ENCODE results near the gene TSNAX.

The TSNAX gene

DNA sequence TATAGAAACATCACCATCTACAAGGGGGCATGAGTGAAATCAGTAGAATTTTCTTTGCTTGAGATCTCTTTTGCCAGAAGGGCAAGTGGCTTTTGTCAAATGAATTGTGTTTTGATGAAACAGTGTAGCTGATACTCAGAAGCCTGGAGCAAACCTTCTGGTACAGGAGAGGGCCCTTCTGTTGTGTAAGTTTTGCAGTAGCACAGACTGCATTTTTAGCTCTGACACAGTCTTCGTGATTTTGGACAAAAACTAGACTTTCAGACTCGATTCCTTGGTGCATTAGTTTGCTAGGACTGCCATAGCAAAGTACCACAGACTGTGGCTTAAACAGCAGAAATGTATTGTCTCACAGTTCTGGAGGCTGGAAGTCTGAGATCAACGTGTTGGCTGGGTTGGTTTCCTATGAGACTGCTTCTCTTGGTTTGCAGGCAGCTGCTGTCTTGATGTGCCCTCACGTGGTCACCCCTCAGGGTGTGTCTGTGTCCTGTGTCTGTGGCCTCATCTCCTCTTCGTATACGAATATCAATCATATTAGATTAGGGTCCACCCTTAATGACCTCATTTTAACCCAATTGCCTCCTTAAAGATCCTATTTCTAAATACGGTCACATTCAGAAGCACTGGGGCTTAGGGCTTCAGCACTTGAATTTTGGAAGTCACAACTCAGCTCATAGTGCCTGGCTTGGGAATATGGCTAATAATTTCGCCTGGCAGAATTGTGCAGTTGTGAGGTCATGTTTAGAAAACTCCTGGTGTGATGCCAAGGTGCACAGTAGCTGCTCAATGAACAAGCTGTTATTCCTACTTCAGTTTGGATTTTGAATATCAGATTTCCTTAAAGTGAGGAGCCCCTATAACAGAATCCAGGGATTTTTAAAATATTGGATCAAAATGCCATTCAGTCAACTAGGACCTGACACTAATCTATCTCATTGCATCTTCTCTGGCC is 77.0 kb downstream of the TSNAX start:
- Histone ChIP-seq H3K36me3 (replicated peaks) (no peaks in the 10 kb centered on the region), H3K4me3 (ENCODE audit: low read depth, low read length) (no peak overlapping the region), H3K27me3 (replicated peaks) (no peaks in the 10 kb centered on the region), H3K27ac (no peak overlapping the region)
- in situ Hi-C loops (cut with HindIII; ENCODE audit: low pct_ligation_motif_present, low sequenced_read_pairs): no loop called here
- TF ChIP-seq, protein P1, sequence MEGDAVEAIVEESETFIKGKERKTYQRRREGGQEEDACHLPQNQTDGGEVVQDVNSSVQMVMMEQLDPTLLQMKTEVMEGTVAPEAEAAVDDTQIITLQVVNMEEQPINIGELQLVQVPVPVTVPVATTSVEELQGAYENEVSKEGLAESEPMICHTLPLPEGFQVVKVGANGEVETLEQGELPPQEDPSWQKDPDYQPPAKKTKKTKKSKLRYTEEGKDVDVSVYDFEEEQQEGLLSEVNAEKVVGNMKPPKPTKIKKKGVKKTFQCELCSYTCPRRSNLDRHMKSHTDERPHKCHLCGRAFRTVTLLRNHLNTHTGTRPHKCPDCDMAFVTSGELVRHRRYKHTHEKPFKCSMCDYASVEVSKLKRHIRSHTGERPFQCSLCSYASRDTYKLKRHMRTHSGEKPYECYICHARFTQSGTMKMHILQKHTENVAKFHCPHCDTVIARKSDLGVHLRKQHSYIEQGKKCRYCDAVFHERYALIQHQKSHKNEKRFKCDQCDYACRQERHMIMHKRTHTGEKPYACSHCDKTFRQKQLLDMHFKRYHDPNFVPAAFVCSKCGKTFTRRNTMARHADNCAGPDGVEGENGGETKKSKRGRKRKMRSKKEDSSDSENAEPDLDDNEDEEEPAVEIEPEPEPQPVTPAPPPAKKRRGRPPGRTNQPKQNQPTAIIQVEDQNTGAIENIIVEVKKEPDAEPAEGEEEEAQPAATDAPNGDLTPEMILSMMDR (IDR thresholded peaks at IDR 0.05; ENCODE audit: low read depth, low read length, missing control alignments): no peak
- DNase-seq: no peak

DNA sequence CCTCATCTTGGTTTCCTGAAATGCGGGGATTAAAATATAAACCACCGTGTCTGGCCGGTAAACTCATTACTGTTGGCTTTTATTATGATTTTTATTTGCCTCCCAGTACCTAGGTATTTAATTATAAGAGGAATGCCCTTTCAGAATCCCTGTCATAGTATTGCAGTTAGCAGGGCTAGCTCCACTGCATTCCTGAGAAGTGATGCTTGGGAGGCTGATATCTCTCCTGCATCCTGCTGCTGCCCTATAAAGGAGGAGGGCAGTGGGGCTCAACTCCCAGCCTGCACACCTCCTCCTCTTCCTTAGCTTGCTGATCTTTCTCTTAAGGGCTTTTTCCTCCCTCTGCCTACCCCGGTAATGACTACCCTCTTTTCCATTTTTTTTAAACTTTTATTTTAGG is 78.2 kb downstream of the TSNAX start:
- no peak overlapping the region for H3K27ac ChIP-seq
- H3K36me3 ChIP-seq (replicated peaks): no peaks in the 10 kb centered on the region
- in situ Hi-C loops (cut with HindIII; ENCODE audit: low pct_ligation_motif_present, low sequenced_read_pairs): no loop called here
- H3K27me3 ChIP-seq (replicated peaks): no peaks in the 10 kb centered on the region
- TF ChIP-seq, protein P1 (IDR thresholded peaks at IDR 0.05; ENCODE audit: low read depth, low read length, missing control alignments): no peak
- peak; percentile 36 for DNase-seq
- no peak overlapping the region for H3K4me3 ChIP-seq (ENCODE audit: low read depth, low read length)

DNA sequence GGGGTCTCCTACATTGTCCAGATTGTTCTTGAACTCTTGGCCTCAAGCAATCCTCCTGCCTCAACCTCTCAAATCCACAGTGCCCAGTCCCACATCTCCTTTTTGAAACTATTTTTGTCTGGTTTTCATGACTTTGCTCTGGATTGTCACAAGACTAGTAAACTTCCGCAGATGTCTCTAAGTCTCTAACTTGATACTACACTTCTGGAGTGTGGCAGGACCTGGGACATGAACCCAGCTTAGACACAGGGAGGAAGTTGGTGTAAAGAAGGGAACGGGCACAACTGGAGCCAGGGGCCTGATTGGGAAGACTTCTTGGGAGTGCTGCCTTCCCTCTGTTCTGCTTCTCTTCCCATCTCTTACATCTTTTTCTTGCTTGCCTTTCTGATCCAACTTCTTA is 81.9 kb downstream of the TSNAX start:
- TF ChIP-seq, protein P1 (IDR thresholded peaks at IDR 0.05; ENCODE audit: low read depth, low read length, missing control alignments): no peak
- H3K36me3 ChIP-seq (replicated peaks): no peaks in the 10 kb centered on the region
- no peak overlapping the region for H3K27ac ChIP-seq
- no peaks in the 10 kb centered on the region for H3K27me3 ChIP-seq (replicated peaks)
- no peak for DNase-seq
- H3K4me3 ChIP-seq (ENCODE audit: low read depth, low read length): no peak overlapping the region
- in situ Hi-C loops (cut with HindIII; ENCODE audit: low pct_ligation_motif_present, low sequenced_read_pairs): no loop called here

DNA sequence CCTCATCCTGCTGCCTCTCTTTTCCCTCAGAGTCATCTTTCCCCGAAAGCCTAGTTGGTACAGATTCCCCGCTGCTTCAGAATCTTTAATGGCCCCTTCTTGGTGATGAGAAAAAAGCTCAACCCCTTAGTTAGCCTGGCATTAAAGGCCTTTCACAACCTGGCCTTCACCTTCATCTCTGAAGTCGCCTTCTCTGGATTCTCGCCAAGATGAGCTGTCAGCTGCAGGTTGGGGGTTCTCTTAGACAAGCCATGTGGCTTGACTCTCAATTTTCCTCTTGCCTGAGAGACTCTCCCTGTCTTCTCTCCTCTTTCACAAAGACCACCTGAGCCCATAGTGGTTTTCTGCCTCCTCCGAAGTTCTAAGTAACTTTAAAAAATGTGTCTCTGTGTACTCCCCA is 82.6 kb downstream of the TSNAX start:
- H3K27me3 ChIP-seq (replicated peaks): no peaks in the 10 kb centered on the region
- H3K36me3 ChIP-seq (replicated peaks): no peaks in the 10 kb centered on the region
- in situ Hi-C loops (cut with HindIII; ENCODE audit: low pct_ligation_motif_present, low sequenced_read_pairs): no loop called here
- DNase-seq: no peak
- TF ChIP-seq, protein P1 (IDR thresholded peaks at IDR 0.05; ENCODE audit: low read depth, low read length, missing control alignments): no peak
- no peak overlapping the region for H3K27ac ChIP-seq
- H3K4me3 ChIP-seq (ENCODE audit: low read depth, low read length): no peak overlapping the region

DNA sequence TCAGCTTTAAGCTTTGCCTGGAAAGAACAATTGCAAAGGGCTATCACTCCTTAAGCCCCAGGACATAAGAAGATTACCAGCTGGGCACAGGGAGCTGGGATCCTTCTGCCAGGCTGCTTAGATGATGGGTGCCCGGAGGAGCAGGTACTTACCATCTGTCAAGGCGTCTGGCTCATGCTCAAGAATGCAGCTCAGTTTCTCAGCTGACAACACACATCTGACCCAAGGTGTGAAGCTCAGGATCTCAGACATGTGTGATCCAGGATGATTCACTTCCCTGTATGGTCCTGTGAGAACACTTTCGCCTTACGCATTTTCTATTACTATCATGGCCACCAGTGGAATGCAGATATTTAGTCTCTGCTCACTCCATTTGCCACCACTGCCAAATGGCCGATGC is 83.4 kb downstream of the TSNAX start:
- Histone ChIP-seq H3K27me3 (replicated peaks) (no peaks in the 10 kb centered on the region), H3K36me3 (replicated peaks) (no peaks in the 10 kb centered on the region), H3K27ac (no peak overlapping the region), H3K4me3 (ENCODE audit: low read depth, low read length) (no peak overlapping the region)
- TF ChIP-seq, protein P1 (IDR thresholded peaks at IDR 0.05; ENCODE audit: low read depth, low read length, missing control alignments): no peak
- no peak for DNase-seq
- in situ Hi-C loops (cut with HindIII; ENCODE audit: low pct_ligation_motif_present, low sequenced_read_pairs): no loop called here
